ENCODE data around the gene NDUFS8.

DNA sequence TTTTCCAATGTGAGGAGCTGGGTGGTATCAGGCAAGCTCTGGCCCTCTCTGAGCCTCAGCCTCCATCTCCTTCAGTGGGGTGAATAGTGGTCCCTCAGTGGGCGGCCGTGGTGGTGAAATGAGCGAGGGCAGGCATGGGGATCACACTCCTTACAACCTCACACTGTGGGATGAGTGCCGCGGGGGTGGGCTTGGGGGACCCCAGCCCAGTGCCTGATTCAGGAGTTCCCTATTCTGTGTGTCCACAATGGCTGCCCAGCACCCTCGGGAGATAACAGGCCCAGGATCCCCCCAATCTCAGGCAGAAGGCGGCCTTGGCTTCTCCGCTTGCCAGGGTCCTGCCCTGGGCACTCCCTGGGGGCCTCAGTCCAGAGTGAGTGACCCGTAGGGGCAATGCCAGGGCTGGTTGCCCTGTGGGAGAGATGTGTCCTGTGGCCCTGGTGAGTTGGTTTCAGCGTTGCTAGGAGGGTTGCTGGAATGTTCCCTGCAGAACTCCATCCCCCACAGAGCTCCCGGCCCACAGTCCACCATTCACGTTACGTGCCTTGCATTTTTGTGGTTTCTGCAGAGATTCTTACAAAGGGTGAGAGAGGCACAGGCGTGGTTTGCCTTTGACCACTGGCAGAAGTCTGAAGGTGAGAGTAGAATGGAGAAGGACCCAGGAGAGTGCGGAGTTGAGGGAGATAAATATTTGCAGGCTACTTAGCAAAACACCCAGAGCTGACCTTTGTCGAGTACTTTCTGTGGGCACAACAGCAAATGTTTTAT, 17.5 kb upstream of the NDUFS8 start:
- TF ChIP-seq, protein P1, sequence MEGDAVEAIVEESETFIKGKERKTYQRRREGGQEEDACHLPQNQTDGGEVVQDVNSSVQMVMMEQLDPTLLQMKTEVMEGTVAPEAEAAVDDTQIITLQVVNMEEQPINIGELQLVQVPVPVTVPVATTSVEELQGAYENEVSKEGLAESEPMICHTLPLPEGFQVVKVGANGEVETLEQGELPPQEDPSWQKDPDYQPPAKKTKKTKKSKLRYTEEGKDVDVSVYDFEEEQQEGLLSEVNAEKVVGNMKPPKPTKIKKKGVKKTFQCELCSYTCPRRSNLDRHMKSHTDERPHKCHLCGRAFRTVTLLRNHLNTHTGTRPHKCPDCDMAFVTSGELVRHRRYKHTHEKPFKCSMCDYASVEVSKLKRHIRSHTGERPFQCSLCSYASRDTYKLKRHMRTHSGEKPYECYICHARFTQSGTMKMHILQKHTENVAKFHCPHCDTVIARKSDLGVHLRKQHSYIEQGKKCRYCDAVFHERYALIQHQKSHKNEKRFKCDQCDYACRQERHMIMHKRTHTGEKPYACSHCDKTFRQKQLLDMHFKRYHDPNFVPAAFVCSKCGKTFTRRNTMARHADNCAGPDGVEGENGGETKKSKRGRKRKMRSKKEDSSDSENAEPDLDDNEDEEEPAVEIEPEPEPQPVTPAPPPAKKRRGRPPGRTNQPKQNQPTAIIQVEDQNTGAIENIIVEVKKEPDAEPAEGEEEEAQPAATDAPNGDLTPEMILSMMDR (IDR thresholded peaks at IDR 0.05), result no peak
- TF ChIP-seq EZH2 (IDR thresholded peaks at IDR 0.05; ENCODE audit: borderline replicate concordance, insufficient read depth, low read depth, low read length, poor library complexity, severe bottlenecking), result no peak

Measured in B cell (primary cell).